ENCODE results near the gene PTPRA.

PTPRA gene

GRCh38 chr20:2922957-2923356 lies 49.7 kb downstream of the PTPRA start:
- DNase-seq (ENCODE audit: low spot score): no peak

DNA sequence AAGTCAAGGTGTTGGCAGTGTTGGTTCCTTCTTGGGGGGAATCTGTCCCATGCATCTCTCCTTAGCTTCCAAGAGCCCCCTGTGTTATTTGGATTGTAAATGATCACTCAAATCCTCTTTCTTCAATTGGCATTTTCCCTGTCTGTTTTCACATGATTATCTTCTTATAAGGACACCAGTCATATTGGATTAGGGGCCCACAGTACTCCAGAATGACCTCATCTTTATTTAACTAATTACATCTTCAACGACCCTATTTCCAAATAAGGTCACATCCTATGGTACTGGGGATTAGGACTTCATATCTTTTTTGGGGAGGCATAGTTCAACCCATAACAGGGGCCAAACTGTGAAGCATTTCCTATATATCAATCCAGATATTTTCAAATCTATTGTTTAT lies 57.3 kb downstream of the PTPRA start:
- no peak for DNase-seq (ENCODE audit: low spot score)

DNA sequence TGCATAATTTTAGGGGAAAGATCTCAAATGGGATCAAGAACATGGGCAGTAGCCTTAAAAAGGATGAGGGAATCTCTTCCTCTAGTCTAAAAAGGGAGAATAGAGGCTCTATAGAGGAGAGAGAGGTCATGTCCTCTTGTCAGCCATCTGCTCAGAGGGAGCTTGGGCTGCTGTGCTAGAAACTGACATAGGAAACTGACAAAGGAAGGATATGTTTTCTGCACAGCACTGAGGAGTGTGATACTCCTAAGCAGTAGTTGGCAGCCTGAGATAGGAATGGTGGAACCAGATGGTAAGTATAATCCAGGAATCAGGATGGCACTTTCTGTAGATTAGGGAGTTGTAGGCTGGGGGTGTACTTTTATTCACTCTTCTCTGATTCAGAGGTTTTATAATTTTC lies 59.2 kb downstream of the PTPRA start:
- no peak for DNase-seq (ENCODE audit: low spot score)

DNA sequence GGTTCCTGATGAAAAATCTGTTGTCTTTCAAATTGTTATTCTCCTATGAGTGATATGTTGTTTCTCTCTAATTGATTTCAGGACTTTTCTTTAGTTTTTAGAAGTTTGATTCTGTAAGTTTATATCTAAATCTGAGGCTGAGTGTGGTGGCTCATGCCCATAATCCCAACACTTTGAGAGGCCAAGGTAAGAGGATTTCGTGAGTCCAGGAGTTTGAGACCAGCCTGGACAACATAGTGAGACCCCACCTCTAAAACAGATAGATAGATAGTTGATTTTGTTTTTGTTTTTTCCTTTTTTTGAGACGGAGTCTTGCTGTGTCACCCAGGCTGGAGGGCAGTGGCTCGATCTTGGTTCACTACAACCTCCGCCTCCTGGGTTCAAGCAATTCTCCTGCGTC lies 64.6 kb downstream of the PTPRA start:
- DNase-seq (ENCODE audit: low spot score): no peak

- no peak for DNase-seq (ENCODE audit: low spot score)
These were observed 69.2 kb downstream of the PTPRA start for GRCh38 chr20:2942439-2942838.

GRCh38 chr20:2946988-2947961 lies 74.0 kb downstream of the PTPRA start:
- DNase-seq (ENCODE audit: low spot score): no peak

- no peak for DNase-seq (ENCODE audit: low spot score)
These were observed 75.7 kb downstream of the PTPRA start for GRCh38 chr20:2948968-2949367.

DNA sequence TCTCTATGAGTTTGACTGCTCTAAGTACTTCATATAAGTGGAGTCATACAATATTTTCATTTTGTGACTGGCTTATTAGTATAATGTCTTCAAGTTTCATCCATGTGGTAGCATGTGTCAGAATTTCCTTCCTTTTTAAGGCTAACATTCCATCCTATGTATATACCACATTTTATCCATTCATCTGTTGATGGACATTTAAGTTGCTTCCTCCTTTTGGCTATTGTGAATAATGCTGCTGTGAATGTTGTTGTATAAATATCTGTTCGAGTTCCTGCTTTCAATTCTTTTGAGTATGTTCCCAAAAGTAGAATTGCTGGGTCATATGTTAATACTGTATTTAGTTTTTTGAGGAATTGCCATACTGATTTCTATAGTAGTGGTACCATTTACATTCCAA lies 79.5 kb downstream of the PTPRA start:
- DNase-seq (ENCODE audit: low spot score): no peak

GRCh38 chr20:2955257-2955970 lies 82.1 kb downstream of the PTPRA start:
- DNase-seq (ENCODE audit: low spot score): peak; percentile 24

- DNase-seq (ENCODE audit: low spot score): no peak
These were observed 83.2 kb downstream of the PTPRA start for GRCh38 chr20:2956480-2956879.

GRCh38 chr20:2967841-2968240 lies 94.6 kb downstream of the PTPRA start:
- DNase-seq (ENCODE audit: low spot score): no peak

DNA sequence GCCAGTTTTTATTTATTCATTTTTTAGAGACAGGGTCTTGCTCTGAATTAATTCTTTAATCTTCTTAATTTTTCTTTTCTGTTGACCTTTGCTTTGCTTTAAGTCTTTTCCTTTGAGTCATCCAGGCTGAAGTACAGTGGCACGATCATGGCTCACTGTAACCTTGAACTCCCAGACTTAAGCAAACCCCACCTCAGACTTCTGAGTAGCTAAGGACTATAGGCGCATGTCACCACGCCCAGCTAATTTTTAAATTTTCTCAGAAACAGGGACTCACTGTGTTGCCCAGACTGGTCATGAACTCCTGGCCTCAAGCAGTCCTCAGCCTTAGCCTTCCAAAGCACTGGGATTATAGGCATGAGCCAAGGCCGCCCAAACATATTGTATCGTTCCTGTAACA lies 98.8 kb downstream of the PTPRA start:
- DNase-seq (ENCODE audit: low spot score): no peak

DNA sequence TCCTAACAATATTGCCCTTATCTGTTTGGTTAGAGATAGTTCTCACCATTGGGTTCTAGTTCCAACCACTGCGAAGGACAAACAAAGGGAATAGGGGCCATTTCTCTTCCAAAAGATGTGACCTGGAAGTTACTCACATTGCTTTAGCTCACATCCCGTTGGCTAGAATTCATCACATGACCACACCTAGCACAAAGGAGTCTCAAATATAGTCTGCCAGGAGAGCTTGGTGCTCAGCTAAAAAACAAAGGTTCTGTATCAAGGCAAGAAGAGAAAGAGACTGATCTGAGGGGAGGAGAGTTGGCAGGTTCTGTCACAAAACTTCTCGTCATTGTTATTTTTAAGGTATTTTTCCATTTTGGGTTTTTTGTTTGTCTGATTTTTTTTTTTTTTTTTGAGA lies 100.3 kb downstream of the PTPRA start:
- no peak for DNase-seq (ENCODE audit: low spot score)

- DNase-seq (ENCODE audit: low spot score): no peak
These were observed 105.2 kb downstream of the PTPRA start for GRCh38 chr20:2978519-2978918.

DNA sequence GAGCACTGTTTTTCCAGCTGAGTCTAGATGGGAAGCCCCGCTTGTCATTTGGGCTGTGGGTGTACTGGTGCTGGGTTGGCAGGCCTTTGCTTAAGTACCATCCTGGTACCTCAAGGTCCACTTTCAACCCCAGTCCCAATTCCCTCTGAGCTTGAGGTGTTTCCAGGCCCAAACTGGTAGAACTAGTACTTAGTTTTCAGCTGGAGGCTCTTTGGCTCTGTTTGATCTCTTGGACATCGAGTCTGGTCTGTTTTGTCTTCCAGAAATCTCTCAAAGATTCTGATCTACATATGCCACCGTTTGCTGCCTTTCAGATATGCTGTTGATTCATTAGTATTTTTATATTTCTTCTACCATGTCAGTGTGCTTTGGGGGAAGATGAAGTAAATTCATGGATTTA lies 108.4 kb downstream of the PTPRA start:
- no peak for DNase-seq (ENCODE audit: low spot score)

DNA sequence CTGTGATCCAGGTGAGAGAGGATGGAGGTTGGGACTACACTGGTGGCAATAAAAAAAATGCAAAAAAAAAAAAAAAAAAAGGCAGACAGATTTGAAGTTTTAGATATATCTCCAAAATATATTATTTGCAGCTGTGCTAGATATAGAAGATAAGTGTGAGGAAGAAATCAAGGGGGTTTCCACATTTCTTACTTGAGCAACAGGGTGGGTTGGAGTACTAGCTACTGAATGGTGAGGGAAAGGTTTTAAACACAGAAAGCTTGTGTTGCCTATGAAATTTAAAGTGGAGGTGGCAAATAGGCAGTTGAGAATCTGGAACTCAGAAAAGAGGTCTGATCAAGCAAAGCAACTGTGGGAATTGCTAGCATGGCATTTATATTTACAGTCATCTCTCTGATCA lies 110.2 kb downstream of the PTPRA start:
- no peak for DNase-seq (ENCODE audit: low spot score)

DNA sequence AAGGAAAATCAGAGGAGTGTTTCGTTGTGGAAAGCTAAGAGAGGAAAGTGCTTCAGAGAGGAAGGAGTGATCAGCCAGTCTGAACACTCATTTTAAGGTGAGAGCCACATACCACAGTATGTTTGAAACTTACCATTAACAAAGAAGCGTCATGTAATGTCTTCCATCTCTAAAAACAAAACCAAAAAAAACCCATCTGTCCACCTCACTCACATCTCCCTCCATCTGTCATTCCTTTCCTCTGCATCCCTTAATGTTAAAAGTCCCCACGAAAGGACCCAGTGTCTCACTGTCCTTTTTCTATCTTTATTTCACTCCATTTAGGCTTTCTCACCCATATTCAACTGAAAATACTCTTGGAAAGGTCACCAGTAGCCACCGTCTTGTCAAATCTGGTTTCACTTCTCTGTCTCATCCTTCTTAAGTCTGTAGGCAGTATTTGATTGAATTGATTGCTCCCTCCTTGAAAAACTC lies 110.8 kb downstream of the PTPRA start:
- DNase-seq (ENCODE audit: low spot score): no peak

DNA sequence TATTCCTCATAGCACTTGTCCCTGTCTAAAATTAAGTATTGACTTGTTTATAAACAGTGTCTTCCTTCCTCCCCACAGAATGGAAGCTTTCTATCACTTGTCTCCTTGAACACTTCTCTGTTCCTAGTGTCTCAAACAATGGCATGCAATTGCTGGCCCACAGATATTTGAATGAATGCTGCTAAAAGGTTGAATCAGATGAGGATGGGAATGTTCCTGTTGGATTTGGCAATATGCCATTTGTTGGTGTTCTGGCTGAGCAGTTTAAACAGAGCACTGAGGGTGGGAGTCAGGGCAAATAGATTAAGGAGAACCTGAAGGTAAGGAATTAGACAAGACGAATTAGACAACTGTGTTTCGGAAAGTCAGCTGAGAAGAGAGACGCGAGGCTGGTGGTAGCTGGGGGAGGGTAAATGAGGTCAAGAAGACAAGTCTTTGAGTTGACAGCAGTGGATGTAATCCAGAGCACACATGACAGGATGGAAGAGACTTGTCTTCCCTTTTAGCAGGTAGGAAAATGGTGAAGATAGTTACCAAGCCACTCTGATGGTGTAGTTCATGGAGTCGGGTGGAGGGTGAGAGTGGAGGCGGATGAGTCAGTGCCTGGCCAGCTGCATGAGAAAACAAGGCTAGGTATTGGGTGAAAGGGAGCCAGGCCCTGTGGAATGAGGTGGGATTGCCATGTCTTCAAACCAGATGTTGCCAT lies 111.8 kb downstream of the PTPRA start:
- no peak for DNase-seq (ENCODE audit: low spot score)

GRCh38 chr20:2986466-2986865 lies 113.2 kb downstream of the PTPRA start:
- DNase-seq (ENCODE audit: low spot score): no peak

GRCh38 chr20:2987861-2988260 lies 114.6 kb downstream of the PTPRA start:
- DNase-seq (ENCODE audit: low spot score): no peak

DNA sequence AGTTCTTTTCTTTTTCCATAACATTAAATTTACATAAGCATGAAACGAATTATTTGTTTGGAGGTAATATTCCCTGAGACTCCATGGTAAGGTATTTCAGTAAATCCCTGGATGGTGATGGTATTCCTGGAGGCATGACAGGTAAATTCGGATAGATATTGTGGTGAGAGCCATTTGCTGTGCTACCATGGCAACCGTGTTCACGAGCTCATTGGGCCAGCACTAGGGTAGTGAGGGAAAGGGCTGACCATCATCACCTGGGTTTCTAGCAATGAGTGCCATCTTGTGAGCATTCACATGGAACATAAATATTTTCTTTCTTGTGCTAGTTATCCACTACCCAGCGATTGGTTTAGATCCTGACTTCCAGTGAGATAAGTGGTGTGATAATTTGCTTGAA lies 118.3 kb downstream of the PTPRA start:
- DNase-seq (ENCODE audit: low spot score): no peak

DNA sequence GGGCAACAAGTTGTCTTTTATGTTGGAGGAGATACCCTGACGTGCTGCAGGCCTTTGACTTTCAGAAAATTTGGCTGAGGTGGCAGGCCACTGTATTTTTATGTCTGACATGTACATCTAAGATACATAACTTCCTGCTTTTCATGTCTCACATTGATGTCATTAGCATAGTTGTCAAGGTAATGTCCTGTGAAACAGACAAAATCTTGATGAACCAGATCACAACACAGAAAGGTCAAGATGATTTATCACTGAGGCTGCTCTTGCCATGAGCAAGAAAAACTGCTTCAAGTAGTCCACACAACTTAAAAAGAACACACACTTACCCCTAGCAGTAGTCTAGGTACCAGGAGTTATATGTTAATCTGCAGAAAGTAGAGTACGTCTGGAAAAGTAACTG lies 120.0 kb downstream of the PTPRA start:
- DNase-seq (ENCODE audit: low spot score): no peak

DNA sequence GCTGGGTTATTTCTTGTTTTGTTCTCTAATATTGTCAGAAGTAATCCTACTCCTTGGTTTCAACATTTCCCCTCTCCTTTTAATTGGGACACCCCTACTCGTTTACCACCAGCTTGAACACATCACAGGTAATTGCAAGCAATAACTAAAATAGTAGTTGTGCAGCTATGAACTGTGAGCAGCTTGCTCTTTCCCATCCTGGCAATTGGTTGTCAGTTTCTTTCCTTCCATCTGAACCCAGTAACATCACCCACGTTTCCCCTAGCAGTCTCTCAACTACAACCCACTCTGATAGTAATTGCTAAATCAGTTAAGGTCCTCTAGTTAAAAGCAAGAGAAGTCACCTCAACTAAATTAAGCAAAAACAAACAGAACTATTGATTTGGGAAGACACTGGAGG lies 122.5 kb downstream of the PTPRA start:
- no peak for DNase-seq (ENCODE audit: low spot score)

All from hematopoietic multipotent progenitor cell treated with erythropoietin and hydrocortisone succinate and interleukin-3 and kit ligand, for 15 days (in vitro differentiated cells).